GM23338 (cell line): ENCODE results near the gene ADAMTS13. TPM values are rescaled to one million over a fixed set of nuclear protein-coding genes. Genes with fewer than 3 reads are reported as not detected.

ENCODE experiments used
- ATAC-seq: fragments of 200-7000 bp; cut with Tn5 transposase; 3 replicates; pipeline ENCODE4 v1.9.1; 2020
- DNase-seq: peaks from one replicate; pipeline ENCODE4 v3.0.0-alpha.2; 2015; ENCODE audit warnings: low spot score
- H2AFZ ChIP-seq: fragments of 200-600 bp; sonication (generic); 2 replicates; pipeline ENCODE4 v1.8.0; 2016; ENCODE audit warnings: antibody characterized with exemption, mild to moderate bottlenecking, moderate library complexity
- H3F3A ChIP-seq: fragments of 200-600 bp; sonication (generic); replicated peaks from 2 replicates; pipeline ENCODE4 v1.8.0; 2017; ENCODE audit warnings: antibody characterized with exemption, mixed run types, low read depth
- H3K27ac ChIP-seq: fragments of 200-600 bp; sonication (generic); 2 replicates; pipeline ENCODE4 v1.6.1; 2016; ENCODE audit warnings: low read depth
- H3K27me3 ChIP-seq: fragments of 200-600 bp; sonication (generic); 2 replicates; pipeline ENCODE4 v1.8.0; 2016; ENCODE audit warnings: mild to moderate bottlenecking, mixed run types, moderate library complexity; ENCODE audit not compliant: insufficient read depth
- H3K36me3 ChIP-seq: fragments of 200-600 bp; sonication (generic); 2 replicates; pipeline ENCODE4 v1.8.0; 2016; ENCODE audit warnings: mild to moderate bottlenecking; ENCODE audit not compliant: insufficient read depth
- H3K4me1 ChIP-seq: fragments of 200-600 bp; sonication (generic); 2 replicates; pipeline ENCODE4 v1.8.0; 2016; ENCODE audit warnings: mild to moderate bottlenecking, moderate library complexity; ENCODE audit not compliant: insufficient read depth
- H3K4me2 ChIP-seq: fragments of 200-600 bp; sonication (generic); 2 replicates; pipeline ENCODE4 v1.7.1; 2017; ENCODE audit warnings: mixed run types
- H3K4me3 ChIP-seq: fragments of 200-600 bp; sonication (generic); 2 replicates; pipeline ENCODE4 v1.6.1; 2016; ENCODE audit warnings: mixed run types
- H3K79me2 ChIP-seq: fragments of 200-600 bp; sonication (generic); replicated peaks from 2 replicates; pipeline ENCODE4 v1.8.0; 2017; ENCODE audit warnings: mild to moderate bottlenecking; ENCODE audit not compliant: insufficient read depth
- H3K9me2 ChIP-seq: fragments of 200-600 bp; sonication (generic); 2 replicates; pipeline ENCODE4 v1.8.0; 2017; ENCODE audit not compliant: insufficient read depth
- H4K20me1 ChIP-seq: fragments of 200-600 bp; sonication (generic); replicated peaks from 2 replicates; pipeline ENCODE4 v1.8.0; 2017; ENCODE audit warnings: mild to moderate bottlenecking; ENCODE audit not compliant: insufficient read depth
- H3K27ac Mint-ChIP-seq: 2 replicates; pipeline ENCODE4 v1.8.0; 2020; ENCODE audit warnings: inconsistent platforms, mild to moderate bottlenecking, moderate library complexity, mixed read lengths
- H3K27me3 Mint-ChIP-seq: 3 replicates; pipeline ENCODE4 v1.8.0; 2022; ENCODE audit warnings: low read depth, mild to moderate bottlenecking, moderate library complexity, mixed read lengths, inconsistent platforms; ENCODE audit not compliant: insufficient read depth, poor library complexity
- H3K36me3 Mint-ChIP-seq: 3 replicates; pipeline ENCODE4 v1.8.0; 2021; ENCODE audit warnings: low read depth, mild to moderate bottlenecking, inconsistent platforms, moderate library complexity, mixed read lengths
- H3K4me1 Mint-ChIP-seq: 3 replicates; pipeline ENCODE4 v1.8.0; 2020; ENCODE audit warnings: mild to moderate bottlenecking, inconsistent platforms, mixed read lengths
- H3K4me3 Mint-ChIP-seq: 3 replicates; pipeline ENCODE4 v1.8.0; 2021; ENCODE audit warnings: moderate library complexity, mild to moderate bottlenecking, inconsistent platforms, mixed read lengths
- H3K9me3 Mint-ChIP-seq: 3 replicates; pipeline ENCODE4 v1.8.0; 2020; ENCODE audit warnings: moderate library complexity, mild to moderate bottlenecking, inconsistent platforms, mixed read lengths
- CREB1 ChIP-seq: fragments of 250-450 bp; sonication (Bioruptor Pico); IDR thresholded peaks from 2 replicates; pipeline ENCODE4 v1.5.0; 2020; ENCODE audit warnings: low read depth, mild to moderate bottlenecking, moderate library complexity
- EZH2 ChIP-seq: fragments of 200-600 bp; sonication (generic); IDR thresholded peaks from one replicate; pipeline ENCODE4 v1.8.0; 2017; ENCODE audit warnings: antibody characterized with exemption, mild to moderate bottlenecking, low read depth; ENCODE audit not compliant: unreplicated experiment
- EZH2phosphoT487 ChIP-seq: fragments of 200-600 bp; sonication (generic); IDR thresholded peaks from one replicate; pipeline ENCODE4 v1.8.1; 2018; ENCODE audit warnings: antibody characterized with exemption; ENCODE audit not compliant: unreplicated experiment
- JUNB ChIP-seq: IDR thresholded peaks from one replicate; pipeline ENCODE4 v1.6.1; 2016; ENCODE audit warnings: antibody characterized with exemption; ENCODE audit not compliant: unreplicated experiment
- NANOG ChIP-seq: IDR thresholded peaks from 2 replicates; pipeline ENCODE4 v1.6.1; 2016; ENCODE audit warnings: antibody characterized with exemption, borderline replicate concordance
- POLR2AphosphoS5 ChIP-seq: IDR thresholded peaks from 2 replicates; pipeline ENCODE4 v1.6.1; 2016; ENCODE audit warnings: antibody characterized with exemption, low read depth
- STAT1 ChIP-seq: IDR thresholded peaks from one replicate; pipeline ENCODE4 v1.6.1; 2016; ENCODE audit warnings: antibody characterized with exemption; ENCODE audit not compliant: unreplicated experiment
- ZNF114 ChIP-seq: fragments of 250-450 bp; sonication (Bioruptor Pico); IDR thresholded peaks from 2 replicates; pipeline ENCODE4 v1.5.0; 2020; ENCODE audit warnings: mild to moderate bottlenecking, moderate library complexity
- ZNF331 ChIP-seq: fragments of 250-450 bp; sonication (Bioruptor Pico); IDR thresholded peaks from 2 replicates; pipeline ENCODE4 v1.5.0; 2020; ENCODE audit warnings: low read depth, mild to moderate bottlenecking, moderate library complexity
- ZNF462 ChIP-seq: fragments of 250-450 bp; sonication (Bioruptor Pico); IDR thresholded peaks from 2 replicates; pipeline ENCODE4 v1.5.0; 2020; ENCODE audit warnings: mild to moderate bottlenecking, moderate library complexity
- polyA plus RNA-seq: library from polyadenylated mRNA; unstranded; fragments of >200 nt; fragmentation: Nextera tagmentation; extraction: Ambion mirVana; gene quantifications from 2 replicates; pipeline ENCODE4 v1.2.1, GENCODE V29; 2016
- total RNA-seq: library from RNA; depleted of rRNA; stranded (reverse); fragments of >200 nt; shearing (Covaris generic); gene quantifications from 2 replicates; pipeline ENCODE4 v1.2.3, GENCODE V29; 2014
- TF ChIP-seq, protein P1 (sequence below): IDR thresholded peaks from 2 replicates; pipeline ENCODE4 v1.6.1; 2016; ENCODE audit warnings: antibody characterized with exemption
- TF ChIP-seq, protein P2 (sequence below), 2 experiments: fragments of 200-600 bp in 1 of 2; sonication (generic) in 1 of 2; conservative IDR thresholded peaks; 2 replicates each; pipeline versions ENCODE4 v1.5.1 to v1.6.1; 2016 to 2017; ENCODE audit warnings: antibody characterized with exemption in 2 of 2, low read depth in 2 of 2, mild to moderate bottlenecking in 2 of 2, moderate library complexity in 1 of 2
- TF ChIP-seq, protein P3 (sequence below): IDR thresholded peaks from one replicate; pipeline ENCODE4 v1.6.1; 2018; ENCODE audit warnings: antibody characterized with exemption; ENCODE audit not compliant: unreplicated experiment

Gene ADAMTS13
- total and polyA plus RNA-seq, 2 experiments from 2014 or later: 6.0 TPM

GRCh38 chr9:133404454-133405002 is 17.6 kb upstream of the ADAMTS13 start:
- Histone ChIP-seq H3K9me2 (no peaks in the 10 kb centered on the region), H2AFZ (no peak overlapping the region), H3K27me3 (no peaks in the 10 kb centered on the region), H3K27ac (no peak overlapping the region), H3K4me1 (no peaks in the 10 kb centered on the region), H3K4me2 (no peak overlapping the region), H3F3A (0 out of 2 replicates have a peak, but pooled peaks cover 13% of the 10 kb centered on the region), H3K36me3 (peaks cover 6% of the 10 kb centered on the region; the same call in 1 of the 2 replicates), H3K4me3 (no peak overlapping the region), H4K20me1 (no peaks in the 10 kb centered on the region; the same call in 1 of the 2 replicates), H3K79me2 (no peaks in the 10 kb centered on the region)
- peaks cover 3% of the 10 kb centered on the region; the same call in 2 of the 3 replicates for H3K4me1 Mint-ChIP-seq
- DNase-seq (no peak), ATAC-seq (no peak)
- H3K9me3 Mint-ChIP-seq: no peaks in the 10 kb centered on the region; the same call in 2 of the 3 replicates
- H3K27ac Mint-ChIP-seq: no peak overlapping the region
- peaks cover 23% of the 10 kb centered on the region for H3K27me3 Mint-ChIP-seq
- H3K36me3 Mint-ChIP-seq: peaks cover 38% of the 10 kb centered on the region
- TF ChIP-seq POLR2AphosphoS5: no peak
- TF ChIP-seq EZH2phosphoT487: no peak
- TF ChIP-seq NANOG: no peak
- TF ChIP-seq, protein P1, sequence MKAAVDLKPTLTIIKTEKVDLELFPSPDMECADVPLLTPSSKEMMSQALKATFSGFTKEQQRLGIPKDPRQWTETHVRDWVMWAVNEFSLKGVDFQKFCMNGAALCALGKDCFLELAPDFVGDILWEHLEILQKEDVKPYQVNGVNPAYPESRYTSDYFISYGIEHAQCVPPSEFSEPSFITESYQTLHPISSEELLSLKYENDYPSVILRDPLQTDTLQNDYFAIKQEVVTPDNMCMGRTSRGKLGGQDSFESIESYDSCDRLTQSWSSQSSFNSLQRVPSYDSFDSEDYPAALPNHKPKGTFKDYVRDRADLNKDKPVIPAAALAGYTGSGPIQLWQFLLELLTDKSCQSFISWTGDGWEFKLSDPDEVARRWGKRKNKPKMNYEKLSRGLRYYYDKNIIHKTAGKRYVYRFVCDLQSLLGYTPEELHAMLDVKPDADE: no peak
- TF ChIP-seq ZNF462 (CRISPR knock-in tag): no peak
- no peak for TF ChIP-seq CREB1 (CRISPR knock-in tag)
- no peak for TF ChIP-seq ZNF331 (CRISPR knock-in tag)
- TF ChIP-seq, protein P2, sequence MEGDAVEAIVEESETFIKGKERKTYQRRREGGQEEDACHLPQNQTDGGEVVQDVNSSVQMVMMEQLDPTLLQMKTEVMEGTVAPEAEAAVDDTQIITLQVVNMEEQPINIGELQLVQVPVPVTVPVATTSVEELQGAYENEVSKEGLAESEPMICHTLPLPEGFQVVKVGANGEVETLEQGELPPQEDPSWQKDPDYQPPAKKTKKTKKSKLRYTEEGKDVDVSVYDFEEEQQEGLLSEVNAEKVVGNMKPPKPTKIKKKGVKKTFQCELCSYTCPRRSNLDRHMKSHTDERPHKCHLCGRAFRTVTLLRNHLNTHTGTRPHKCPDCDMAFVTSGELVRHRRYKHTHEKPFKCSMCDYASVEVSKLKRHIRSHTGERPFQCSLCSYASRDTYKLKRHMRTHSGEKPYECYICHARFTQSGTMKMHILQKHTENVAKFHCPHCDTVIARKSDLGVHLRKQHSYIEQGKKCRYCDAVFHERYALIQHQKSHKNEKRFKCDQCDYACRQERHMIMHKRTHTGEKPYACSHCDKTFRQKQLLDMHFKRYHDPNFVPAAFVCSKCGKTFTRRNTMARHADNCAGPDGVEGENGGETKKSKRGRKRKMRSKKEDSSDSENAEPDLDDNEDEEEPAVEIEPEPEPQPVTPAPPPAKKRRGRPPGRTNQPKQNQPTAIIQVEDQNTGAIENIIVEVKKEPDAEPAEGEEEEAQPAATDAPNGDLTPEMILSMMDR (conservative IDR thresholded peaks at IDR 0.05; ENCODE audit: low read depth in 2 of 2): no peak
- TF ChIP-seq JUNB: no peak
- TF ChIP-seq, protein P3, sequence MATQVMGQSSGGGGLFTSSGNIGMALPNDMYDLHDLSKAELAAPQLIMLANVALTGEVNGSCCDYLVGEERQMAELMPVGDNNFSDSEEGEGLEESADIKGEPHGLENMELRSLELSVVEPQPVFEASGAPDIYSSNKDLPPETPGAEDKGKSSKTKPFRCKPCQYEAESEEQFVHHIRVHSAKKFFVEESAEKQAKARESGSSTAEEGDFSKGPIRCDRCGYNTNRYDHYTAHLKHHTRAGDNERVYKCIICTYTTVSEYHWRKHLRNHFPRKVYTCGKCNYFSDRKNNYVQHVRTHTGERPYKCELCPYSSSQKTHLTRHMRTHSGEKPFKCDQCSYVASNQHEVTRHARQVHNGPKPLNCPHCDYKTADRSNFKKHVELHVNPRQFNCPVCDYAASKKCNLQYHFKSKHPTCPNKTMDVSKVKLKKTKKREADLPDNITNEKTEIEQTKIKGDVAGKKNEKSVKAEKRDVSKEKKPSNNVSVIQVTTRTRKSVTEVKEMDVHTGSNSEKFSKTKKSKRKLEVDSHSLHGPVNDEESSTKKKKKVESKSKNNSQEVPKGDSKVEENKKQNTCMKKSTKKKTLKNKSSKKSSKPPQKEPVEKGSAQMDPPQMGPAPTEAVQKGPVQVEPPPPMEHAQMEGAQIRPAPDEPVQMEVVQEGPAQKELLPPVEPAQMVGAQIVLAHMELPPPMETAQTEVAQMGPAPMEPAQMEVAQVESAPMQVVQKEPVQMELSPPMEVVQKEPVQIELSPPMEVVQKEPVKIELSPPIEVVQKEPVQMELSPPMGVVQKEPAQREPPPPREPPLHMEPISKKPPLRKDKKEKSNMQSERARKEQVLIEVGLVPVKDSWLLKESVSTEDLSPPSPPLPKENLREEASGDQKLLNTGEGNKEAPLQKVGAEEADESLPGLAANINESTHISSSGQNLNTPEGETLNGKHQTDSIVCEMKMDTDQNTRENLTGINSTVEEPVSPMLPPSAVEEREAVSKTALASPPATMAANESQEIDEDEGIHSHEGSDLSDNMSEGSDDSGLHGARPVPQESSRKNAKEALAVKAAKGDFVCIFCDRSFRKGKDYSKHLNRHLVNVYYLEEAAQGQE: no peak
- no peak for TF ChIP-seq ZNF114 (CRISPR knock-in tag)
- no peak for TF ChIP-seq STAT1
- TF ChIP-seq EZH2: no peak
- H3K4me3 Mint-ChIP-seq: no peak overlapping the region; the same call in 2 of the 3 replicates
